PFSK-1 (cell line): ENCODE data around the gene PXN.

Source experiments
- FOXP2 ChIP-seq: optimal IDR thresholded peaks from 2 replicates; pipeline ENCODE3; 2011; ENCODE audit warnings: borderline replicate concordance, control low read depth, inconsistent platforms; ENCODE audit not compliant: insufficient read depth; ENCODE audit errors: extremely low read length, extremely low read depth
- POLR2AphosphoS5 ChIP-seq: IDR thresholded peaks from 2 replicates; pipeline ENCODE4 v1.6.1; 2012; ENCODE audit warnings: low read depth, mild to moderate bottlenecking, control low read depth, low read length, moderate library complexity
- SIN3A ChIP-seq: IDR thresholded peaks from 2 replicates; pipeline ENCODE4 v1.6.1; 2012; ENCODE audit warnings: mild to moderate bottlenecking, low read length, moderate library complexity, borderline replicate concordance; ENCODE audit not compliant: insufficient read depth
- TAF1 ChIP-seq: IDR thresholded peaks from 2 replicates; pipeline ENCODE4 v1.6.1; 2012; ENCODE audit warnings: low read length, control low read depth, borderline replicate concordance; ENCODE audit not compliant: insufficient read depth
- TF ChIP-seq, protein P1 (sequence below), 2 experiments: IDR thresholded peaks; 2 replicates each; pipeline versions ENCODE4 v1.6.1 to v1.8.0; 2011 to 2012; ENCODE audit warnings: low read depth in 2 of 2, low read length in 2 of 2, control low read depth in 1 of 2, inconsistent platforms in 1 of 2, mild to moderate bottlenecking in 1 of 2, moderate library complexity in 1 of 2; ENCODE audit not compliant: insufficient read depth in 1 of 2

DNA sequence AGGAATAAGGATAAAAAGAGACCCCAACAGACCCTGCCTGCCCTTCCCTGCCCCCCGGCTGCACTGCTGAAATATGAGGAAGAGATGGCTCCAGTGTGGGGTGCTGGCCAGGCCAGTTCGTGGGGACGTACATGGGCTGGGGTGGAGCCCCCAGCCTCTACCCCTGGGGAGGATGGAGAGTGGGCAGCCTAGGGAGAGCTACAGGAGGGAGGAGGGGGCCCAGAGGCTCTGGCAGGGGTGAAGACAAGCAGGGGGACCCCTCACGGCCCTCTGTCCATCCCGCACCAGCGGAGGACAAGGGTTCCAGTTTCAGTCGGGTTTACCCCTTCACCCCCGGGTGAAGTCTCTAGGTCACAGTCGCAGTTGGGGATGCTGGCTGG lies 53.6 kb downstream of the PXN start:
- TF ChIP-seq POLR2AphosphoS5 (no peak), SIN3A (no peak), TAF1 (no peak), FOXP2 (no peak)
- TF ChIP-seq, protein P1, sequence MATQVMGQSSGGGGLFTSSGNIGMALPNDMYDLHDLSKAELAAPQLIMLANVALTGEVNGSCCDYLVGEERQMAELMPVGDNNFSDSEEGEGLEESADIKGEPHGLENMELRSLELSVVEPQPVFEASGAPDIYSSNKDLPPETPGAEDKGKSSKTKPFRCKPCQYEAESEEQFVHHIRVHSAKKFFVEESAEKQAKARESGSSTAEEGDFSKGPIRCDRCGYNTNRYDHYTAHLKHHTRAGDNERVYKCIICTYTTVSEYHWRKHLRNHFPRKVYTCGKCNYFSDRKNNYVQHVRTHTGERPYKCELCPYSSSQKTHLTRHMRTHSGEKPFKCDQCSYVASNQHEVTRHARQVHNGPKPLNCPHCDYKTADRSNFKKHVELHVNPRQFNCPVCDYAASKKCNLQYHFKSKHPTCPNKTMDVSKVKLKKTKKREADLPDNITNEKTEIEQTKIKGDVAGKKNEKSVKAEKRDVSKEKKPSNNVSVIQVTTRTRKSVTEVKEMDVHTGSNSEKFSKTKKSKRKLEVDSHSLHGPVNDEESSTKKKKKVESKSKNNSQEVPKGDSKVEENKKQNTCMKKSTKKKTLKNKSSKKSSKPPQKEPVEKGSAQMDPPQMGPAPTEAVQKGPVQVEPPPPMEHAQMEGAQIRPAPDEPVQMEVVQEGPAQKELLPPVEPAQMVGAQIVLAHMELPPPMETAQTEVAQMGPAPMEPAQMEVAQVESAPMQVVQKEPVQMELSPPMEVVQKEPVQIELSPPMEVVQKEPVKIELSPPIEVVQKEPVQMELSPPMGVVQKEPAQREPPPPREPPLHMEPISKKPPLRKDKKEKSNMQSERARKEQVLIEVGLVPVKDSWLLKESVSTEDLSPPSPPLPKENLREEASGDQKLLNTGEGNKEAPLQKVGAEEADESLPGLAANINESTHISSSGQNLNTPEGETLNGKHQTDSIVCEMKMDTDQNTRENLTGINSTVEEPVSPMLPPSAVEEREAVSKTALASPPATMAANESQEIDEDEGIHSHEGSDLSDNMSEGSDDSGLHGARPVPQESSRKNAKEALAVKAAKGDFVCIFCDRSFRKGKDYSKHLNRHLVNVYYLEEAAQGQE (IDR thresholded peaks at IDR 0.05; ENCODE audit: insufficient read depth in 1 of 2, low read depth in 2 of 2, low read length in 2 of 2) = no peak
